H4 (cell line): ENCODE measurements around the gene FNDC3A. TPM values are rescaled to one million over a fixed set of nuclear protein-coding genes. Genes with fewer than 3 reads are reported as not detected.

Experiments used
- DNase-seq: peaks from one replicate; pipeline ENCODE4 v3.0.0-alpha.2; 2015; ENCODE audit warnings: low spot score
- total RNA-seq: library from RNA; depleted of rRNA; stranded (reverse); fragments of >200 nt; shearing (Covaris generic); gene quantifications from 2 replicates; pipeline ENCODE4 v1.2.3, GENCODE V29; 2014

FNDC3A gene
- total RNA-seq, 1 experiment from 2014 or later: 16.6 TPM

GRCh38 chr13:49216334-49216733 lies 240.6 kb downstream of the FNDC3A start:
- no peak for DNase-seq

- DNase-seq: no peak
These were observed 242.3 kb downstream of the FNDC3A start for GRCh38 chr13:49217962-49218492.

GRCh38 chr13:49218493-49219051 lies 242.9 kb downstream of the FNDC3A start:
- no peak for DNase-seq

DNA sequence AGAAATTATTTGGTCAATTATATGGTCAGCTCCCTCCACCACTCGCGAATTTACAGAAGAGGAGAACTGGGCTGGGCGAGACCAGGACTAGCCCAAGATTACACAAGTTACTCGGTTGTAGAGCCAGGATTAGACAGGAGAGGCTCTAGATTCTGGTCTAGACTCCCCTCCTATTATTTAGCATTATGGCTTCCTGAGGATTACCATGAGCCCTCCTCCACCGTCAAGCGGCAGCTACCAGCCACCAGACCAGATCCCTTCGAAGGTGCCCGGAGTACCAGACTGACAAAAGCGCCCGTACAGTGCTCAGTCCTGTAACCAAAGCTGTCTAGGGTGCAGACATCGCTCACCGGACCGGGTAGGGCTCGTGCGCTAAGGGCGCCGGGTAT lies 243.9 kb downstream of the FNDC3A start:
- no peak for DNase-seq

- no peak for DNase-seq
These were observed 244.5 kb downstream of the FNDC3A start, which contains the start of gene MLNR for GRCh38 chr13:49220036-49220855. Gene MLNR (plus strand): TSS chr13:49220338. CDS start chr13:49220338, 0 bp downstream.

- DNase-seq: no peak
These were observed 245.3 kb downstream of the FNDC3A start for GRCh38 chr13:49220856-49221589.

GRCh38 chr13:49221590-49221965 lies 245.9 kb downstream of the FNDC3A start:
- no peak for DNase-seq

DNA sequence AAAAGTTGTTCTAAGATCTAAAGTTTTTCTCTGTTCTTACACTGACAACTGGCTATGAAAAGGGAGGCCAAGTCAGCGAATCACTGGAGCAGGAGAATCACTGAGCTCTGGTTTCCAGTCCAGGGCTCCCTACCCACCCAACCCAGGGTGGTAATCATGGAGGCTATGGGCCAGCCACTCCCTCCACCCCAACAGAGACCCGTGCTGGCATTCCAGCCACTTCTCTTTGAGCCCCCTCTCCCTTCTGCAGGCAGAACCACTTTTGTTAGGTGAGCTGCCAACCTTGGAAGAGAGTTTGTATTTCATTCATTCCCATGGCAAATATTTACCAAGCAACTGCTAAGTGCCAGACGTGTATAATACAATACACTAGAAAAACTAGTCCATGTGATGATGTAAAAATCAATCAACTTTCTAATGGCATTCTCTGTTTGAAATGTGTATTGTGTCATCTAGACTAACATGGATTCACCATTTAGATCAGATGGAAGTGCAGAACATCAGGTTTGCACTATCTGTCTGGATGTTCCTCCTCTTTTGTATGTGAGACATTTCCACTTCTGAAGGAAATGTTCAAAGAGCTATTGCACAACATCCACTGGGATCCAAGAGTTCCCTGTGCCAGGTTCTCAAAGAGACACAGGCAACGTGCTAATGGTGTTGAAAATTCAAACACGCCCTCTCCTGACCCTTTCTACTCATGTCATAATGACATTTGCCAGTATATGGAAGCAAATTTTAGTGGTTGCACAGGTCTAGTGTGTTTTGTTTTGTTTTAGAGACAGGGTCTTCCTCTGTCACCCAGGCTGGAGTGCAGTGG lies 249.7 kb downstream of the FNDC3A start:
- DNase-seq: no peak

GRCh38 chr13:49226613-49227012 lies 250.9 kb downstream of the FNDC3A start:
- DNase-seq: no peak

DNA sequence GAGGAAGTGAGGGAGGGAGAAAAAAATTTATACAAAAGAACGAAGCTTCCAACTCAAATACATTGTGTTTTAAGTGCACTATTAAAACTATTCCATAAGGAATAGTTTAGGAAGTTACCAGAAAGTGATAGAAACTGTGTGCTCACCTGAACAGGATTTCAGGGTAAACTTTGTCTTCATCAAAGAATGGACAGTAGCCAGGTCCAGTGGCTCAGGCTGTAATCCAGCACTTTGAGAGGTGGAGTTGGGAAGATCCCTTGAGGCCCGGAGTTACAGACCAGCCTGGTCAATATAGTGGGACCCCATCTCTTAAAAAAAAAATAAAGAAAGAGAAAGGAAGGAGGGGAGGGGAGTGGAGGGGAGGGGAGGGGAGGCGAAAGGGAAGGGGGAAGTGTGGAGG lies 259.0 kb downstream of the FNDC3A start:
- no peak for DNase-seq

DNA sequence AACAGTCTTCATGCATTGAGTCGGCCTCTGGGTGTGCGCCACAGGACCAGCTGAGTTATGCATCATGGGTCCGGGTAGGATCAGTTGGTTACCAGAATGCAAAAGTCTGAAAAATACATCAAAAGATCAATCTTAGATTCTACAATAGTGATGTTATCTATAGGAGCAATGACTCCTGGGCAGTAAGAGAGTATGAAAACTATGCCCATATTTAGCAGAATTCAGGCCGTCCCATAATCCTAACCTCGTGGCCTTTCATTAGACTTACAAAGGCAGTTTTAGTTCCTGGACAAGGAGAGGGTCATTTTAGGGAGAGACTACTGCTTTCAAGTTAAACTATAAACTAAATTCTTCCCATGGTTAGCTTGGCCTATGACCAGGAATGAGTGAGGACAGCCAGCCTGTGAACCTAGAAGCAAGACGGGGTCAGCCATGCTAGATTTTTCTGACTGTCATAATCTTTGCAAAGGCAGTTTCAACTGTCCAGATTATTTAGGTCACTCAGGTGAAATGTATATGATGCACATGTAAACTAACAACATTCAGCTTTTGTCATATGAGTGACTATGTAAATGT lies 260.2 kb downstream of the FNDC3A start:
- no peak for DNase-seq

DNA sequence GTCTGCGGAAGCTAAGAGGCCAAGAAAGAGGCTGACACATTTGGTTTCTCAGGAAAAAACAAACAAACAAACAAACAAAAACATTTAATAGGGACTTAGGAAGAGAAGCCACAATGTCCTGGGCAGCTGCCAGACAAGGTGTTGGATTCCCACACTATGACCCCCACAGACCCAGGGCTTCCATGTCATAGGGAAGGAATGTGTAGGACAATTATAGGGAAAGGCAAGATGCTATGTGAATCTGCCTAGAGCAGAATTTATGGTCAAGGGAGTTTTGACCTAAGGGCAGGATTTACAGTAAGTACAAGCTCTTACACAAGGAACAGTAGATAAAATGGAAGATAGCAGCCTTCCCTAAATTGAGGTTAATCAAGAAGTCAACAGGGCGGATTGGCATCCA lies 262.9 kb downstream of the FNDC3A start:
- no peak for DNase-seq

GRCh38 chr13:49240017-49240416 lies 264.3 kb downstream of the FNDC3A start:
- DNase-seq: peak; percentile 6

GRCh38 chr13:49241296-49241695 lies 265.6 kb downstream of the FNDC3A start:
- DNase-seq: no peak

DNA sequence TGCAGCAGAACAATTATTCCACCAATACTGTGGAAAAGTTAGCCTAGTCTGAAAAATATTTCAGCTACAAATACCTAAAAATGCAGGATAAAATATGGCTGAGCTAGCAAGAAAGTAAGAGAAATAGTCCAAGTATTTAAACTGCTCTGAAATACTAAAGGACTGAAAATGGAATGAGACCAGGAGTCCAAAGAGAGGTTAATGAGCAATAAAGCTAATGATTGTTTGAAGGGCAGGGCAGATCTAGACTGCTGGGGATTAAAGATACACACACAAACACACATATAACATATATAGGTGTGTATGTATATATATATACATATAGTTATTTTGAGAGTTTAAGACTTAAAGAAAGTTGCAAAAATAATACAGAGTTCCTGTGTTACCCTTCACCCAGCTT lies 269.4 kb downstream of the FNDC3A start:
- DNase-seq: no peak

- no peak for DNase-seq
These were observed 271.3 kb downstream of the FNDC3A start for GRCh38 chr13:49246850-49247642.

DNA sequence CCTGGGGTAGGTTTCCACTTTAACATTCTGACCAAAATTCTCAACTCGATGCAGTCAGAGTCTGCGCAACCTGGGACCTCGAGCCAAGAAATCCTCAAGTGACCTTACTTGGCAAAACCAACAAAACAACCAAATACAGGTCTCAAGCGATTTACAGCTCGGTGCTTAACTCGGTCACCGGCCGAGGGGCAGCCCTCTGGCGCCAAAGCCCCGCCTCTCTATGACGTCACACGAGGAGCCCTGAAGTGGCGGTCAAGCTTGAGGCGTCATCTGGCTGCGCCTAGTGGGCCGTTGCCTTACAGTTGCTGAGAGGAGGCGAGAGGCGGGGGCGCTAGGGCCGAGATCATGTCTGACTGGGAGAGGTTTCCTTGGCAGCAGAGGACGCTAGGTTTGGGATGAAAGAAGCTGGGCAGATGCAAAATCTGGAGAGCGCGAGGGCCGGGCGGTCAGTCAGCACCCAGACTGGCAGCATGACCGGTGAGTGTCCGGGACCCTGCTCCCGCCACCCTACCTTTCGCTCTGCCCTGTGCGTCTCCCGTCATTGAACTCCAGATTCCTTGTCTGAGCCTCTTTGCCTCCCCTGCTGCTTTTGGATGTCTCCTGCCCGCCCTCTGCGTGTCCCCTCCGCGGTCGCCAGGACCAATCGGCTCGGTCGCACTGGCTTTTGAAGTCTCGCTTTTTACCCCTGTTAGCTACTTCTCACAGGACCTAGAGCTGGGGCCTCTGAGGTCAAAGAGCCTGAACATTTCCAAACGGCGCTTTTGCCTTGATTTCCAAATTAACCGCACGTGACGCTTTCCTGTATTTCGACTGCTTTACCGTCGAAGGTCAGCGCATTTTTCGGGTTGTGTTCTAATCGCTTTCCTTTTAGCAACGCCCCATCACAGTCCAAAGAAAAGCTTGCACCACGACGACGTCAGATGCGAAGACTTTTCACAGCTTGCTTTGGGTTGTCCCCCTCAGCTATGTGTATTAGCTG lies 272.2 kb downstream of the FNDC3A start, which contains the start of gene CDADC1:
CDADC1 (plus strand) TSS at position 283 of the 979 bp plus-strand sequence; CDS start at position 396, 113 bp downstream.
- peak; percentile 89 for DNase-seq

GRCh38 chr13:49248622-49249002 lies 272.9 kb downstream of the FNDC3A start:
- no peak for DNase-seq

DNA sequence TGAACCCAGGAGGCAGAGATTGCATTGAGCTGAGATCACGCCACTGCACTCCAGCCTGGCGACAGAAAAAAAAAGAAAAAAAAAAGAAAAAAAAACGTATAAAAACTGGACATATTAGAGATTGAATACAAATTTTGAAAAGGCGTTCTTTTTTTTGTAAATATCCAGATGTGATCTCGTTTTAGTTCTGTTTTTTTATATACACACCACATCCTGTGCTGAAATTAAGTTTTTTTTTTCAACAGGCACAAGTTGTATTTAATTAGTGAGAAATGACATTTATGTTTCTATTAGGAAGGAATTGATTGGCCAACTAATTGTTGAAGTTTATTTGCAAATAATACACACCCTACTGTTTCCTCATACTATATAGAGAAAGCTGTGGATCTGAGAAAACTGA lies 275.6 kb downstream of the FNDC3A start:
- DNase-seq: no peak
